Lower leg skin (tissue), 4 donors: ENCODE results near the gene VWA8. TPM values are rescaled to one million over a fixed set of nuclear protein-coding genes. Genes with fewer than 3 reads are reported as not detected.

Experiments
- DNase-seq, 2 donors: peaks; one replicate each; pipeline ENCODE4 v3.0.0-alpha.2; 2019; ENCODE audit warnings: low spot score in 2 of 2
- H3K4me3 ChIP-seq: fragments of 200-600 bp; sonication (generic); 2 replicates; pipeline ENCODE4 v1.5.1; 2017; ENCODE audit warnings: mild to moderate bottlenecking, low read depth; ENCODE audit not compliant: poor library complexity, severe bottlenecking
- POLR2A ChIP-seq, 2 donors: fragments of 450-650 bp; IDR thresholded peaks; one replicate each; pipeline ENCODE4 v1.6.1; 2016 to 2017; ENCODE audit warnings: antibody characterized with exemption in 2 of 2, mild to moderate bottlenecking in 1 of 2, moderate library complexity in 1 of 2
- WGBS, 2 donors: methylation state at CpG; one replicate each; pipeline ENCODE4 v1.1.5; 2018; 5-methylcytosine and 5-hydroxymethylcytosine counted together
- intact Hi-C: fragments of 100-400 bp; cut with DNase I; formaldehyde crosslinking; loops from one replicate; pipeline ENCODE4 v1.15.0; 2023; ENCODE audit warnings: low total_unique reads
- total RNA-seq, 4 donors: library from RNA; depleted of rRNA; stranded (reverse); fragments of >200 nt; gene quantifications; one replicate each; pipeline ENCODE4 v1.1.0, GENCODE V29; 2016
- TF ChIP-seq, protein P1 (sequence below), 3 donors: fragments of 450-650 bp; IDR thresholded peaks; one replicate each; pipeline ENCODE4 v1.5.1; 2016; ENCODE audit warnings: antibody characterized with exemption in 3 of 3, mild to moderate bottlenecking in 3 of 3, moderate library complexity in 2 of 3

VWA8 gene
- total RNA-seq, 4 donors from 2014 or later: 11.8 to 22.0 (median 15.1) TPM

DNA sequence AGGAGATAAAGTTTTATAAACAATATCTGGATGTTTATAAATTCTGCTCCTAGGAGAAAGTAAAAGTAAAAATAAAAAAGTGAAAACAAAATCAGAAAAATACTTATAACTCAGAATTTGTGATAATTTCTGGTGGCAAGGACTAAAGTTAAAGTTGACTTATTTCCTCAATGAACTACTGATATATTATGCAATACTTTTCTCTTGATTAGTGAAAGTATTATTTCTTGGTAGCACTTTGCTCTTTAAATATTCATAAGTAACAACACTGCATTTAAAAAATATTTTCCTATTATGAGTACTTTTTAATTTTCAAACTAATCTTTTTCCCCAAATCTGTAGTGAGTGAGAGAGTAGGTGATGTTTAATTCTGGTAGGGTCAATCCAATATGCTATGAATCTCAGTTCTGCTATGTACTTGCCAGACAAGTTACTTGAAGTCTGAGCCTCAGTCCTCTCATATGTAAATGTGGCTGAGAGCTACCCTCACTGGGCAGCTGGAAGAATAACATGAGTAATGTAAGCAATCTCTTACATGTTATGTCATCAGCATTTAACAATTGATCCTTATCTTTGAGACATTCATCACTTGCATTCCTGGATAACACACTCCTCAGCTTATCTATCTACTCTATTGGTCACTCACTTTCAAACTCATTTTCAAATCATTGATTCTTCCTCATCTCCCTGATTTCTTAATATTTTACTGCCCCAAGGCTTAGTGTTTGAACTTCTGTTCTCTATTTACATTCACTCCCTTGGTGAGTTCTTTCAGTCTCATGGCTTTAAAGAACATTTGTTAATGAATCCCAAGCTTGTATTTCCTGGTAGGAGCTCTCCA, 264.5 kb downstream of the VWA8 start:
- DNase-seq: no peak
- no peak overlapping the region for H3K4me3 ChIP-seq
- no peak for TF ChIP-seq POLR2A (IDR thresholded peaks at IDR 0.05)
- TF ChIP-seq, protein P1, sequence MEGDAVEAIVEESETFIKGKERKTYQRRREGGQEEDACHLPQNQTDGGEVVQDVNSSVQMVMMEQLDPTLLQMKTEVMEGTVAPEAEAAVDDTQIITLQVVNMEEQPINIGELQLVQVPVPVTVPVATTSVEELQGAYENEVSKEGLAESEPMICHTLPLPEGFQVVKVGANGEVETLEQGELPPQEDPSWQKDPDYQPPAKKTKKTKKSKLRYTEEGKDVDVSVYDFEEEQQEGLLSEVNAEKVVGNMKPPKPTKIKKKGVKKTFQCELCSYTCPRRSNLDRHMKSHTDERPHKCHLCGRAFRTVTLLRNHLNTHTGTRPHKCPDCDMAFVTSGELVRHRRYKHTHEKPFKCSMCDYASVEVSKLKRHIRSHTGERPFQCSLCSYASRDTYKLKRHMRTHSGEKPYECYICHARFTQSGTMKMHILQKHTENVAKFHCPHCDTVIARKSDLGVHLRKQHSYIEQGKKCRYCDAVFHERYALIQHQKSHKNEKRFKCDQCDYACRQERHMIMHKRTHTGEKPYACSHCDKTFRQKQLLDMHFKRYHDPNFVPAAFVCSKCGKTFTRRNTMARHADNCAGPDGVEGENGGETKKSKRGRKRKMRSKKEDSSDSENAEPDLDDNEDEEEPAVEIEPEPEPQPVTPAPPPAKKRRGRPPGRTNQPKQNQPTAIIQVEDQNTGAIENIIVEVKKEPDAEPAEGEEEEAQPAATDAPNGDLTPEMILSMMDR (IDR thresholded peaks at IDR 0.05): no peak
- intact Hi-C loops: no loop called here

DNA sequence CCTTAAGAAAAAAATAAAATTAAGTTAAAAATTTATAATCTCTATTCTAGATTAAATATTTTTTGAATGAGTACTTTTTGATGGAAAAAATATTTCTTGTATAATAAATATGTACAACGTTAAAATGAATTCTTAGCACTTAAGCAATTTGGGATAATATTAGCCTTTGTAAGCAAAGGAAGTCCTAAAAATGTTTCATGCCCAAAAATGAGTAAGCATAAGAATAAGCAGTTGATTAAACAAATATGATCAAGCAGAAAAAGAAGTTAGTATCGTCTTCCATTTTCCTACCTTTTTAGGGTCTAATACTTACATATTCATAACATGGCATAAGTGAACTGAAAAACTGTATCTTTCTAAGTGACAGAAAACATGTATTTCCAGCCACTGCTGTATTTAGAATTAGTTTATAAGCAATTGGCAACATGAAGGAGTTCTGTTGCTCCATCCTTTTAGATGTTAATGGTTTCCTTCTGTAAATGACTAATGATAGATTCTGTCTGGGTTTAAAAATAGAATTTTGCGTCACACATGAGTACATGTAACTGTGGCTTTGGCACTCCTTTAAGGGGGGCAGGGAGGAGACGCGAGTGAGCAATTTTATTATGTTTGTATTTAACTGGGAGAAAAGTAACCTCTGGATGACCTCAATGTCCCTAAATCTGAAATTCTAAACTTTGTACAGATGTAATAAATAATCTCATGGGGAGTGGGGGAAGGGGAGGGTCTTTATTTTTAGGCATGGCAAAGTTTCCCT, 266.2 kb downstream of the VWA8 start:
- intact Hi-C loops: no loop called here
- DNase-seq: peak in 1 of 2 donors; percentile 40
- WGBS, 2 donors: 30 to 35% methylated on average over 5 of the region's 5 CpGs
- no peak overlapping the region for H3K4me3 ChIP-seq
- TF ChIP-seq, protein P1 (IDR thresholded peaks at IDR 0.05): no peak
- TF ChIP-seq POLR2A (IDR thresholded peaks at IDR 0.05): no peak

DNA sequence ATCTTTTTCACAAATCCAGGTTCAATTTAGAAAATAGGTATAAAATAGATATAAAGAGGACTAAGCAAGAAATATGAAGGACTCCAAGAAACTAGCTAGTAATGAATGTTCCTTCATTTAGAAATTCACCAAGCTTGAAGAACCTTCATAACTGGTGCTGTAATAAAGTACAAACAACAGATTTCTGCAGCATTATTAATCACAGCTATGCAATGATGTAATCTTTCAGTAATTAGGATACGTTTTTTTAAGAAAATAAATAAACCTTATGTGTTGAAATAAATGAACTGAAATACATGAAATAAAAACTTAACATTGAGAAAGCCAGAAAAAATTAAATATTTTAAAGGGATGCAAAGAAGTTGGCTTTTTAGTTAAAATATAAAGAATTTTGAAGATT, 267.5 kb downstream of the VWA8 start:
- DNase-seq: no peak
- TF ChIP-seq, protein P1 (IDR thresholded peaks at IDR 0.05): no peak
- no peak for TF ChIP-seq POLR2A (IDR thresholded peaks at IDR 0.05)
- WGBS, 2 donors: 58 to 59% methylated on average over 1 of the region's 1 CpG
- no peak overlapping the region for H3K4me3 ChIP-seq
- intact Hi-C loops: no loop called here

DNA sequence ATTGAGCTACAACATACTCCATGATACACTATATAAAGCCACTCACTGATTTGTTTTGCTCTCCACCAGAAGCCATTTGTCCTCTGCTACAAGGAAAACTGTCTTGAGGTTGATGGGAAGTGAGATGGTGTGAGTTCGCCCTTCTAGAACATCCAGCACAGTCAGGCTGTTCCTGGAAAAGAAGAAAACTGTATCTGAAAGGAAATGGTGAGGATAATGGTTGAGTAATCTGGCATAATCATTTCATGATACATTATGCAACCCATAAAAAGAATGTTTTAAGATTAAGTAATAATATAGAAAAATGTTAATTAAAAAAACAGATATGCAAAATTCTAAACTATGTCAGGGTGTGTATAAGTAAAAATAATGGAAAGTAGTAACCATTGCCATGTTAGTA, 269.6 kb downstream of the VWA8 start:
- TF ChIP-seq, protein P1 (IDR thresholded peaks at IDR 0.05): no peak

GRCh38 chr13:41682766-41683165, 278.1 kb downstream of the VWA8 start:
- DNase-seq: no peak
- no peak overlapping the region for H3K4me3 ChIP-seq
- intact Hi-C loops: no loop called here
- TF ChIP-seq, protein P1 (IDR thresholded peaks at IDR 0.05): no peak
- no peak for TF ChIP-seq POLR2A (IDR thresholded peaks at IDR 0.05)
- 99% methylated on average over 3 of the region's 3 CpGs for WGBS, 2 donors

More for the DNA sequence above, 269.6 kb downstream of the VWA8 start:
- WGBS, 2 donors: 95 to 97% methylated on average over 1 of the region's 1 CpG
- intact Hi-C loops: no loop called here
- H3K4me3 ChIP-seq: no peak overlapping the region
- no peak for DNase-seq
